Loucy (cell line): ENCODE data around the gene ZNF2.

Experiments used
- CTCF ChIP-seq: fragments of 200-600 bp; sonication (generic); conservative IDR thresholded peaks from 2 replicates; pipeline ENCODE4 v1.5.1; 2014; ENCODE audit warnings: mild to moderate bottlenecking, antibody characterized with exemption, low read length
- EZH2phosphoT487 ChIP-seq: fragments of 200-600 bp; IDR thresholded peaks from 2 replicates; pipeline ENCODE4 v1.6.1; 2018; ENCODE audit warnings: antibody characterized with exemption, mild to moderate bottlenecking, moderate library complexity, borderline replicate concordance

GRCh38 chr2:95171902-95172301 is 6.3 kb downstream of the ZNF2 start:
- TF ChIP-seq CTCF: no peak
- TF ChIP-seq EZH2phosphoT487: no peak
